Nephron (organoid): ENCODE measurements around the gene NAA30.

Experiments
- H3K27ac Mint-ChIP-seq, 3 experiments: 2 replicates each; pipeline ENCODE4 v1.8.0; 2020; ENCODE audit warnings: mixed read lengths in 3 of 3, mild to moderate bottlenecking in 2 of 3, moderate library complexity in 1 of 3
- H3K27me3 Mint-ChIP-seq: 2 replicates; pipeline ENCODE4 v1.8.0; 2021; ENCODE audit warnings: low read depth, mild to moderate bottlenecking, moderate library complexity, mixed read lengths
- H3K36me3 Mint-ChIP-seq: 2 replicates; pipeline ENCODE4 v1.8.0; 2020; ENCODE audit warnings: low read depth, mixed read lengths
- H3K4me1 Mint-ChIP-seq: 2 replicates; pipeline ENCODE4 v1.8.0; 2020; ENCODE audit warnings: mixed read lengths
- H3K4me3 Mint-ChIP-seq, 3 experiments: 2 replicates each; pipeline ENCODE4 v1.8.0; 2020; ENCODE audit warnings: mild to moderate bottlenecking in 3 of 3, mixed read lengths in 3 of 3, moderate library complexity in 2 of 3
- H3K9me3 Mint-ChIP-seq: 2 replicates; pipeline ENCODE4 v1.8.0; 2020; ENCODE audit warnings: mixed read lengths
- TF ChIP-seq, protein P1 (sequence below), 3 experiments: fragments of 200-600 bp; sonication (generic); IDR thresholded peaks; one replicate each; pipeline ENCODE4 v1.5.0; 2021; ENCODE audit warnings: antibody characterized with exemption in 3 of 3; ENCODE audit not compliant: unreplicated experiment in 3 of 3

Gene NAA30

DNA sequence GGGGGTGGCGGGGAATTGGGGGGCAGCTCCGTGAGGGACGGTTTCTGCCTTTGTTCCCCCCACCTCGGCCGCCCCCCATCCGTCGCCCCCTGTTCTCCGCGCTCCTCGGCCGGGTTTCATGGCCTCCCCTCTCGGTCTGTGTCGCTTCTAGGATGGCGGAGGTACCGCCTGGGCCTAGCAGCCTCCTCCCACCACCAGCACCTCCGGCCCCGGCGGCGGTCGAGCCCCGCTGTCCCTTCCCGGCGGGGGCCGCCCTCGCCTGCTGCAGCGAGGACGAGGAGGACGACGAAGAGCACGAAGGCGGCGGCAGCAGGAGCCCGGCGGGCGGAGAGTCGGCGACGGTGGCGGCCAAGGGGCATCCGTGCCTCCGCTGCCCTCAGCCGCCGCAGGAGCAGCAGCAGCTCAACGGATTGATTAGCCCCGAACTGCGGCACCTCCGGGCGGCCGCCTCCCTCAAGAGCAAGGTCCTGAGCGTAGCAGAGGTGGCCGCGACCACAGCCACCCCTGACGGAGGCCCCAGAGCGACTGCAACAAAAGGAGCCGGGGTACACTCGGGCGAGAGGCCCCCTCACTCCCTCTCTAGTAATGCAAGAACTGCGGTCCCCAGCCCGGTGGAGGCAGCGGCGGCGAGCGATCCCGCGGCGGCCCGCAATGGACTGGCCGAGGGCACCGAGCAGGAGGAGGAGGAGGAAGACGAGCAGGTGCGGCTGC is 575 bp downstream of the NAA30 start:
- H3K27ac Mint-ChIP-seq: peak overlapping the region; percentile 86 to 95 (median 94)
- no peaks in the 10 kb centered on the region for H3K9me3 Mint-ChIP-seq
- peaks cover 5% of the 10 kb centered on the region for H3K27me3 Mint-ChIP-seq
- TF ChIP-seq, protein P1, sequence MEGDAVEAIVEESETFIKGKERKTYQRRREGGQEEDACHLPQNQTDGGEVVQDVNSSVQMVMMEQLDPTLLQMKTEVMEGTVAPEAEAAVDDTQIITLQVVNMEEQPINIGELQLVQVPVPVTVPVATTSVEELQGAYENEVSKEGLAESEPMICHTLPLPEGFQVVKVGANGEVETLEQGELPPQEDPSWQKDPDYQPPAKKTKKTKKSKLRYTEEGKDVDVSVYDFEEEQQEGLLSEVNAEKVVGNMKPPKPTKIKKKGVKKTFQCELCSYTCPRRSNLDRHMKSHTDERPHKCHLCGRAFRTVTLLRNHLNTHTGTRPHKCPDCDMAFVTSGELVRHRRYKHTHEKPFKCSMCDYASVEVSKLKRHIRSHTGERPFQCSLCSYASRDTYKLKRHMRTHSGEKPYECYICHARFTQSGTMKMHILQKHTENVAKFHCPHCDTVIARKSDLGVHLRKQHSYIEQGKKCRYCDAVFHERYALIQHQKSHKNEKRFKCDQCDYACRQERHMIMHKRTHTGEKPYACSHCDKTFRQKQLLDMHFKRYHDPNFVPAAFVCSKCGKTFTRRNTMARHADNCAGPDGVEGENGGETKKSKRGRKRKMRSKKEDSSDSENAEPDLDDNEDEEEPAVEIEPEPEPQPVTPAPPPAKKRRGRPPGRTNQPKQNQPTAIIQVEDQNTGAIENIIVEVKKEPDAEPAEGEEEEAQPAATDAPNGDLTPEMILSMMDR (IDR thresholded peaks at IDR 0.05; ENCODE audit: unreplicated experiment in 3 of 3): no peak
- peaks cover 13% of the 10 kb centered on the region for H3K36me3 Mint-ChIP-seq
- peak overlapping the region; percentile 92 to 95 (median 94) for H3K4me3 Mint-ChIP-seq
- H3K4me1 Mint-ChIP-seq: peaks cover 38% of the 10 kb centered on the region

DNA sequence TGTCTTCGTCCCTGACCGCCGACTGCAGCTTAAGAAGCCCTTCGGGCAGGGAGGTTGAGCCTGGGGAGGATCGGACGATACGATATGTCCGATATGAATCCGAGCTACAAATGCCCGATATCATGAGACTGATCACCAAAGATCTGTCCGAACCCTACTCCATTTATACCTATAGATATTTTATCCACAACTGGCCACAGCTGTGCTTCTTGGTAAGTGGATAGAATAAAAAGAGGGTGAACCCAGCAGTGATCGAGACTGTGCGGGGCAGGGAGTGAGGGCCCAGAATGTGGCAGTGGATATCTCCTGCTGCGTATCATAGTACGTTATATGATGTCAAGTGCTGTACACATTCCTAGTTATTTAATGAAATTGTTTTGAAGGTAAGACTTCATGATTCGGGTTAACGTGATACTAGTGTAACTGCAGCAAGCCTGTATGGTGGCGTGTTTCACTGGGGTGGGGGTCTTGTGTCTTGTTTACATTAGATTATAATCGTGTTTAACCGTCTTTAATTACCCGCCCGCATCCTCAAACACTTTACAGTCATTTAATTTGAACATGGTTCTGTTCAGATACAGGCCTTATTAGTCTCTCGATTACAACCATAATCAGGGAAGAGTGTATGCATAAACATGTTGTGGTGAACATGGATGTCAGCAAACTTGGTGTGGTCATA is 1.3 kb downstream of the NAA30 start:
- H3K27ac Mint-ChIP-seq: peak overlapping the region; percentile 76 to 94 (median 80)
- H3K9me3 Mint-ChIP-seq: no peaks in the 10 kb centered on the region
- TF ChIP-seq, protein P1 (IDR thresholded peaks at IDR 0.05; ENCODE audit: unreplicated experiment in 3 of 3): no peak
- peak overlapping the region; percentile 92 to 95 (median 94) for H3K4me3 Mint-ChIP-seq
- H3K4me1 Mint-ChIP-seq: peaks cover 38% of the 10 kb centered on the region
- H3K27me3 Mint-ChIP-seq: no peaks in the 10 kb centered on the region
- peaks cover 17% of the 10 kb centered on the region for H3K36me3 Mint-ChIP-seq

DNA sequence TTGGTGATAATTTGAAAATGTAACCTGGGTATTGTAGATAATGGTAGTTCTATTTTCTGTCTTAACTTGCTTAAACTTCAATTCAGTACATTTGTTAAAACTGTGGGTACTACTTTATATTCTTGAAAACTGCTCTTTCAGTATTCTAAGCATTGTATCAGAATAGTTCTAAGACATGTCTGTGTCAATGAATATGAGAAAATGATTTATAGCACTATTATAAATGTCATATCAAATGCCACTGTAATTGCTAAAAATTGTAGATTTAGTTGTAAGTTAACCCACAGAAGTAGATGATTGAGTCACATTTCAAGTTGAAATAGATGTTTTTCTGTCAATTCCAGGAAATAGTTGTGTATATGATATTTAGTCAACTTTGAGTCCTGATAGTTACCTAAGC is 2.4 kb downstream of the NAA30 start:
- Mint-ChIP-seq H3K9me3 (no peaks in the 10 kb centered on the region), H3K4me3 (peak overlapping the region; percentile 92 to 95 (median 94)), H3K27me3 (no peaks in the 10 kb centered on the region), H3K27ac (peak overlapping the region in 1 of 3 experiments; percentile 54), H3K36me3 (peaks cover 23% of the 10 kb centered on the region), H3K4me1 (peaks cover 38% of the 10 kb centered on the region)
- TF ChIP-seq, protein P1 (IDR thresholded peaks at IDR 0.05; ENCODE audit: unreplicated experiment in 3 of 3): no peak

DNA sequence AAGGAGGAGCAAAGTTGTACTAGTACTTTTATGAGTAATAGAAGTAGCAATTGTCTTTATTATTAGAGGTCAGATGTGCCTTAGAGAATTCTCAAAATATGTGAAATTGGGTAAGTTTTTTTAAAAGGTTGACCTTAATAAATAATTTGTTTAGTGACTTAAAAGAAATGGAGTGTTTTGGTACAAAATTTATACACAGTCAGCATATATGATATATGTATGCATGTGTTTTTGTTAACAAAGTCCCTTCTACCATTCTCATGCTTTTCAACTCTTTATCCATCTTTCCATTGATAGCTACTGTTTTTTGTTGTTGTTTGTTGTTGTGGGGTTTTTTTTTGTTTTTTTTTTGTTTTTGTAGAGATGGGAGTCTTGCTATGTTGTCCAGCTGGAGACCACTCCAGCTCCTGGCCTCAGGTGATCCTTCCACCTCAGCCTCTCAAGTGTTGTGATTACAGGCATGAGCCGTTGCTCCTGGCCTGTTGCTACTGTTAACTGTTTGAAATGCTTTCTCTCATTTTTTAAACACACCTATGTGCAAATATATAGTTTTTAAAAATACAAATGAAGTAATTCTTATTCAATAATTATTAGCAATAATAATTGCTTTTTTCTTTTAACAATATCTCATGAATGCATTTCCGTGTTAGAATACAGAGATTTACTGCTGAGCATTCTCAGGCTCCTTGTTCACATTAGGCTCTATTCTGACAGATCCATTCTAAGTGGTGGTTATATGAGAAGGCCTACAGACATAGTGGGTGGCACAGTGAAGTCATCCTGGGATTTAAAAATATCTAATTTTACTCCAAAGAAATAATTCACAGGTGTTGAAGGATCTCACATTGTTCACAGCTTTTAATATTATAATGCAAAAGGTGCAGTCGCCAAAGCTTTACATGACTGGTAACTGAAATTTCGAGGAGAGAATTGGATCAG is 10.4 kb downstream of the NAA30 start:
- Mint-ChIP-seq H3K27ac (no peak overlapping the region), H3K4me1 (no peaks in the 10 kb centered on the region)

DNA sequence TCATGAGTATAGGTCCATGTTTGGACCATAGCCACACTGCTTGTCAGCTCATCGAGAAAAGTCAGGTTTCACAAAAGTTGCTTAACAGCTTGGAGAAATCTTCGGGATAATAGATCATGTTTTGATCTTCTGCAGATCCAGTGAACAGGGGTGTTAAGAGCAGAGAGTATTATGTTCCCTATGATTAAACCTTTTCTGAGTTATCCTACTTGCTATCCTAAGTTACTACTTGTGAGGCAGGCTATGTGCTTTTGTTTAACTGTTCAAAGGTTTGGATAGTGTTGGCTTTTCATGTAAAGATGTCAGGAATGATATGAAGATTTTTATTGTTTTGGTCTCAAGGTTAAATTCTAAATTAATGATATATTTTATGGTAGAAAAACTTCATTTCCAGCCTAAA is 11.1 kb downstream of the NAA30 start:
- Mint-ChIP-seq H3K36me3 (peaks cover 55% of the 10 kb centered on the region), H3K27ac (no peak overlapping the region), H3K4me1 (no peaks in the 10 kb centered on the region), H3K4me3 (no peak overlapping the region), H3K27me3 (no peaks in the 10 kb centered on the region), H3K9me3 (no peaks in the 10 kb centered on the region)
- TF ChIP-seq, protein P1 (IDR thresholded peaks at IDR 0.05; ENCODE audit: unreplicated experiment in 3 of 3): no peak

More for the DNA sequence above, 10.4 kb downstream of the NAA30 start:
- Mint-ChIP-seq H3K9me3 (no peaks in the 10 kb centered on the region), H3K27me3 (no peaks in the 10 kb centered on the region), H3K36me3 (peaks cover 53% of the 10 kb centered on the region), H3K4me3 (no peak overlapping the region)
- TF ChIP-seq, protein P1 (IDR thresholded peaks at IDR 0.05; ENCODE audit: unreplicated experiment in 3 of 3): no peak
